Common myeloid progenitor, CD34-positive (primary cell): ENCODE results near the gene ZFP57.
"Not testable (repeated sequence)": the region's sequence is repeated elsewhere in the genome, so short reads cannot be mapped to it uniquely, and the experiment has no call there.

ENCODE experiments used
- CTCF ChIA-PET: fragments of 350-600 bp; sonication (Branson Sonifier 250); formaldehyde crosslinking; loops from one replicate; lab custom pipeline; 2021; ENCODE audit warnings: antibody characterized with exemption; lab: Charles Lee
- POLR2A ChIA-PET: fragments of 350-600 bp; sonication (Branson Sonifier 250); formaldehyde crosslinking; loops from one replicate; lab custom pipeline; 2021; ENCODE audit warnings: antibody characterized with exemption; lab: Charles Lee
- DNase-seq, 3 donors: peaks; one replicate each; pipeline versions ENCODE4 v3.0.0 to v3.0.0-alpha.2; 2013
- H3K27ac ChIP-seq, 2 experiments: 1 replicate in 1 of 2; 2 replicates in 1 of 2; pipeline ENCODE4 v1.7.0; 2013; ENCODE audit warnings: inconsistent platforms in 2 of 2, low read length in 2 of 2, mild to moderate bottlenecking in 2 of 2, low read depth in 1 of 2, moderate library complexity in 1 of 2; ENCODE audit not compliant: severe bottlenecking in 2 of 2, insufficient read depth in 1 of 2, poor library complexity in 1 of 2
- H3K27me3 ChIP-seq, 5 experiments: replicated peaks in 2 of 5; 1 replicate in 3 of 5; 2 replicates in 2 of 5; pipeline versions ENCODE4 v1.6.1 to v1.7.0; 2013; ENCODE audit warnings: low read length in 4 of 5, mild to moderate bottlenecking in 2 of 5, moderate library complexity in 2 of 5, inconsistent platforms in 1 of 5; ENCODE audit not compliant: insufficient read depth in 5 of 5, control insufficient read depth in 4 of 5
- H3K36me3 ChIP-seq, 4 experiments: 1 replicate in 2 of 4; 2 replicates in 2 of 4; pipeline versions ENCODE4 v1.6.1 to v1.7.0; 2013; ENCODE audit warnings: low read length in 3 of 4, control low read depth in 1 of 4, mild to moderate bottlenecking in 1 of 4; ENCODE audit not compliant: control insufficient read depth in 4 of 4, insufficient read depth in 4 of 4
- H3K4me1 ChIP-seq, 4 experiments: 1 replicate in 3 of 4; 2 replicates in 1 of 4; pipeline versions ENCODE4 v1.6.1 to v1.7.1; 2013; ENCODE audit warnings: low read length in 3 of 4, mild to moderate bottlenecking in 3 of 4, control low read depth in 1 of 4, inconsistent platforms in 1 of 4, moderate library complexity in 1 of 4; ENCODE audit not compliant: control insufficient read depth in 4 of 4, insufficient read depth in 4 of 4; ENCODE audit errors: control extremely low read depth in 1 of 4
- H3K4me3 ChIP-seq, 7 experiments: 1 replicate in 4 of 7; 2 replicates in 3 of 7; pipeline versions ENCODE4 v1.5.1 to v1.7.0; 2013; ENCODE audit warnings: mild to moderate bottlenecking in 7 of 7, low read length in 6 of 7, moderate library complexity in 6 of 7, inconsistent platforms in 2 of 7, low read depth in 2 of 7, control low read depth in 1 of 7; ENCODE audit not compliant: insufficient read depth in 4 of 7, control insufficient read depth in 1 of 7; ENCODE audit errors: extremely low read depth in 1 of 7
- H3K9me3 ChIP-seq, 5 experiments: 1 replicate in 4 of 5; 2 replicates in 1 of 5; pipeline versions ENCODE4 v1.6.1 to v1.7.1; 2013; ENCODE audit warnings: low read length in 4 of 5, mild to moderate bottlenecking in 2 of 5, inconsistent platforms in 1 of 5, low read depth in 1 of 5, moderate library complexity in 1 of 5; ENCODE audit not compliant: control insufficient read depth in 4 of 5, insufficient read depth in 2 of 5; ENCODE audit errors: control extremely low read depth in 1 of 5
- WGBS: methylation state at CpG from one replicate; pipeline ENCODE4 v1.1.5; 2013; ENCODE audit not compliant: insufficient coverage; 5-methylcytosine and 5-hydroxymethylcytosine counted together

Gene ZFP57

DNA sequence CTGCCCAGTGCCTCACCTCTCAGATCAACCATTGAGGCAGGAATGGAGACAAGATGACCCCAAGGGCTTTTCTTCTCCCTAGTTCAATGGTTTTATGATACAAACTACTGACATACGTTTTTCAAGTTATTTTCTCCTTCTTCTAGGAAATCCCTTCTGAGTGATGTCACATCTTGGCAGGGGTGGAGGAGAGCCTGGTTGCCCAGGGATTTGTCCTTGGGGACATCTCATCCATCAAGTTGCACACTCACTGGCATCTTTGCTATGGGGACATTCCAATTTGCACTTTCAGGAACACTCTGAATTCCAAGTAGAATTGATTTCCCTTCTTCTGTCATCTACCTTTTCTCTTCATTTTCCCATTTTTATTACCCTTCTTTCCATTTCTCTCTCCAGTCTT lies 9.9 kb downstream of the ZFP57 start:
- ChIA-PET CTCF (interaction anchor here (0.8 to 1.7 kb wide), 3 partner anchors 18 to 25 kb away, joined by 3 to 6 read pairs (median 3); no protein-coding TSS in a partner anchor), POLR2A (no interaction called here)
- peaks cover 2 to 9% (median 3%) of the 10 kb centered on the region in 5 experiments for H3K27me3 ChIP-seq
- peaks cover 0 to 10% (median 0%) of the 10 kb centered on the region in 4 experiments for H3K36me3 ChIP-seq
- no peak overlapping the region for H3K27ac ChIP-seq
- WGBS: 88% methylated on average over 1 of the region's 1 CpG
- peaks cover 0 to 1% (median 0%) of the 10 kb centered on the region in 5 experiments for H3K9me3 ChIP-seq
- no peak overlapping the region for H3K4me3 ChIP-seq
- DNase-seq: no peak
- H3K4me1 ChIP-seq: no peaks in the 10 kb centered on the region

DNA sequence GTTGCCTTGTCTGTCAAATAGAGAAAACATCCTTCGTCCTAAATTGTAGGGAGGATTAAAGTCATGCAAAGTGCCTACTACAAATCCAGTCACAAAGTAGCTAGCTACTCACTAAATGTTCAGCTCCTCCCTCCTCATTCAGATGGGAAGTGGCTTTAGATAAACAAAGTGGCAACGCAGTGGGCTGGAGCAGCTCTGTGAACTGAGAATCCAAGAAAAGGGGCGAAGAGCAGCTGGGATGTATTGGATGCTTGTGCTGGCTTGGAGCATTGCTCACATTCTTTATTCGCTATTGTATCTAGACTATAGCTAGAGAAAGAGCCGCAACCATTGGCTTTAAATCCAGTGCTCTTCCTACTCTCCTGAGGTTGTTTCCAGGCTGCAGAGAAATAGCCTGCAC lies 13.8 kb downstream of the ZFP57 start:
- WGBS: 89% methylated on average over 3 of the region's 5 CpGs
- no peak for DNase-seq
- Histone ChIP-seq H3K4me3 (no peak overlapping the region), H3K4me1 (no peaks in the 10 kb centered on the region), H3K9me3 (no peaks in the 10 kb centered on the region), H3K27me3 (peaks cover 2 to 9% (median 5%) of the 10 kb centered on the region in 5 experiments), H3K27ac (no peak overlapping the region), H3K36me3 (peaks cover 0 to 2% (median 0%) of the 10 kb centered on the region in 4 experiments)
- CTCF ChIA-PET: interaction anchor here (1.8 to 7.1 kb wide), 3 partner anchors 10 to 29 kb away, joined by 6 to 65 read pairs (median 7); partner anchors contain the start of gene MOG
- POLR2A ChIA-PET: no interaction called here

DNA sequence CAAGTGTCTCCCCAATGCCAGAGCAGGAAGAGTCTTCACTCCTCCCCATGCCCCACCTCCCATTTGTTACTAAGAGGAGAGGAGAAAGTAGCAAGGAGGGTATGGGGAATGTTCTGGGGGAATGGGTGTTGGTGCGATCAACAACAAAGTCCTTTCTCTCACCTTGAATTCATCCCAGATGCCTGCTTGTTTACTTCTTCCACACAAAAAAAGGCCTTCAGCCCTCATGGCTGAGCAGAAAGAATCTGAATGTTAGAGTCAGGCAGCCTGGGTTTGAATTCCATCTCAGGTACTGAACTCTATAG lies 14.2 kb downstream of the ZFP57 start:
- peaks cover 0 to 2% (median 0%) of the 10 kb centered on the region in 4 experiments for H3K36me3 ChIP-seq
- no peaks in the 10 kb centered on the region for H3K4me1 ChIP-seq
- WGBS: no CpG with 5 or more reads among the region's 1 CpG
- H3K27me3 ChIP-seq: peaks cover 2 to 10% (median 6%) of the 10 kb centered on the region in 5 experiments
- ChIA-PET POLR2A (no interaction called here), CTCF (interaction anchor here (0.8 to 7.1 kb wide), 4 partner anchors 9 to 30 kb away, joined by 4 to 65 read pairs (median 6); partner anchors contain the start of gene MOG)
- H3K9me3 ChIP-seq: no peaks in the 10 kb centered on the region
- H3K4me3 ChIP-seq: no peak overlapping the region
- DNase-seq: no peak
- H3K27ac ChIP-seq: no peak overlapping the region

DNA sequence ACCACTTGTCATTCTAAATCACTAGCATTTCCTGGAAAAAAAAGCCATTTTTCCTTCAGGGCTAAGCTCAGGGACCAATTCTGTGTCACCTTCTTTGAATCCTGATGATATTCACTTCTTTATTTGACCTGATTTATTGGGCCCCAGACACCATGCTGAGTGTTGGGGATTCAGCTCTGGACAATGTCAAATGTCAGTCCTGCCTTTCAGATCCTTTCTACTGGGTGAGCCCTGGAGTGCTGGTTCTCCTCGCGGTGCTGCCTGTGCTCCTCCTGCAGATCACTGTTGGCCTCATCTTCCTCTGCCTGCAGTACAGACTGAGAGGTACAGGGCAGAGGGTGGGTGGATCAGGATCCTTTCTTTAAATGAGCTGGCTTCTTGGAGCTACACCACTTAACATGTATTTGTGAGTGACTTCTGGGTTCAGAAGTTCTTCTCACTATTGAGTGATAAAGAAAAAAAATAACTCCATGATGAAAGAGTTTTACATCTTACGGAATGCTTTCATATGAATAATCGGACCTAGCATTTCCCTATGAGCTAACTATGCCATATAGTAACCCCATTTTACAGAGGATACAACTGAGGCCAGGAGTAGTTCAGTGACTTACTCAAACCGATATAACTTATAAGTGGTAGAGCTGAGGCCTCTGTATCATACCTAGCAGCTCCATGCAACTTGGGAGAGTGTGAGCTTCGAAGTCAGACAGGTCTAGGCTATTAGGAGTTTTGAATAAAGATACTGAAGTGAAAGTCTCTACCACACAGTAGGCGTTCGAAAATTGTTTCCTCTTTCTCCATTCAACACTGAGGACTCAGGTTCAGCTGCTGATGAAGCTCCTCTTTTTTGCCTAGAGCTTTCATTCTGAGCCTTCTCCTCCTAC lies 14.8 kb downstream of the ZFP57 start:
- DNase-seq: no peak
- no peaks in the 10 kb centered on the region for H3K36me3 ChIP-seq
- no peak overlapping the region for H3K4me3 ChIP-seq
- H3K27me3 ChIP-seq: peaks cover 2 to 12% (median 6%) of the 10 kb centered on the region in 5 experiments
- POLR2A ChIA-PET: no interaction called here
- H3K4me1 ChIP-seq: no peaks in the 10 kb centered on the region
- H3K27ac ChIP-seq: no peak overlapping the region
- no peaks in the 10 kb centered on the region for H3K9me3 ChIP-seq
- WGBS: 85% methylated on average over 6 of the region's 8 CpGs
- CTCF ChIA-PET: interaction anchor here (0.8 to 7.1 kb wide), 5 partner anchors 9 to 30 kb away, joined by 3 to 65 read pairs (median 6); partner anchors contain the start of gene MOG

DNA sequence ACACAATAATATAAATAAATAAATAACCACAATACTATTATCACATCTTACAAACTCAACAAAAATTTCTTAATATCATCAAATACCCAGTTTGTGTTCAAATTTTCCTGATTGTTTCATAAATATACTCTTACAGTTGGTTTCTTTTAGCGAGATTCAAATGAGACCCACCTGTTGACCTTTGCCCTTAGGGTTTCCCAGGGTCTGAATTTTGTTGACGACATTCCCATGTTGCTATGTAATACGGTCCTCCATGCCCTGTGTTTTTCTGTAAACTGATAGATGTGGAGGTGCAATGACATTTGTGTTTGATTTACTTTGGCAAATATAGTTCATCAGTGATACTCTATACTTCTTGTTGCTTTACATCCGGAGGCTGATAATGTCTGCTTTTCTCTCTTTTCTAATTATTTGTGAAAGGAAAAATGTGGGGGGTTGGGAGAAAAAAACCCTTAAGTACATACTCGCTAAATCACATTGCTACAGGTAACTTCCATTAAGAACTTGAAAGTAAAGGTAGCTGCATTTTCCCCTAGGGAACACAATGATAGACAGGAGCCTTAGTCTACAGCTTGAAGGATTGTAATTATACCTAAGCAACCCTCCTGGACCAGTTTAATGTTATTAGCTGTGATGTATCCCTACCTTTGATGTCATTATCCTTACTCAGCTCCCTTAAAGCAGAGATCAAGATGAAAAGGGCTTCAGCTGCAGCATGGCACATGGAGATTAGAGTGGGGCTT lies 17.5 kb downstream of the ZFP57 start:
- no peak overlapping the region for H3K27ac ChIP-seq
- H3K4me1 ChIP-seq: no peaks in the 10 kb centered on the region
- no peaks in the 10 kb centered on the region for H3K36me3 ChIP-seq
- no peak for DNase-seq
- peaks cover 0 to 11% (median 8%) of the 10 kb centered on the region in 5 experiments for H3K27me3 ChIP-seq
- 88% methylated on average over 2 of the region's 5 CpGs for WGBS
- ChIA-PET CTCF (interaction anchor here (1.2 to 7.1 kb wide), 3 partner anchors 10 to 13 kb away, joined by 4 to 65 read pairs (median 5); no protein-coding TSS in a partner anchor), POLR2A (no interaction called here)
- no peak overlapping the region for H3K4me3 ChIP-seq
- H3K9me3 ChIP-seq: no peaks in the 10 kb centered on the region

DNA sequence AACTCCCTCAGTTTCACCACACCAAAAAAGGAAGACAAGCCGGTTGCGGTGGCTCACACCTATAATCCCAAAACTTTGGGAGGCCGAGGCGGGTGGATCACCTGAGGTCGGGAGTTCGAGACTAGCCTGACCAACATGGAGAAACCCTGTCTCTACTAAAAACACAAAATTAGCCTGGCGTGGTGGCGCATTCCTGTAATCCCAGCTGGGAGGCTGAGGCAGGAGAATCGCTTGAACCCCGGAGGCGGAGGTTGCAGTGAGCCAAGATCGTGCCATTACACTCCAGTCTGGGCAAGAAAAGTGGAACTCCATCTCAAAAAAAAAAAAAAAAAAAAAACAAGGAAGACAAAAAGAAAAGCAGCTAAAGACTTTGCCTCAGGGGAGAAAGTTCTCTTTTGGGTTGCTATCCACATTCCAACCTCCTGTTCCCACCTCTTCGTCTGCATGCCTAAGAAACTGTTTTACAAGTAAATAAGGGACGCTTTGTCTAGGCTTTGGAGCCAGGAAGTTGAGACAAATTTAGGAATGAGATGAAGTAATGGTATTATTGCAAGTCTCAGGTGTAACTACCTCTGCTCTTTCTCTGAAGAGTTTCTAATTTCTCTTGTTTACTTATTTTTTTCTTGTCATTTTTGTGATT lies 19.3 kb downstream of the ZFP57 start:
- H3K27me3 ChIP-seq: peaks cover 0 to 11% (median 8%) of the 10 kb centered on the region in 5 experiments
- H3K36me3 ChIP-seq, H3K27ac ChIP-seq, H3K9me3 ChIP-seq, DNase-seq, H3K4me3 ChIP-seq, H3K4me1 ChIP-seq, POLR2A ChIA-PET: not testable (repeated sequence)
- 47% methylated on average over 7 of the region's 14 CpGs for WGBS
- CTCF ChIA-PET: interaction anchor here (0.9 to 7.1 kb wide), 4 partner anchors 8 to 35 kb away, joined by 3 to 65 read pairs (median 4); no protein-coding TSS in a partner anchor
